KBM-7 (cell line): ENCODE results near the gene KRT32.

ENCODE experiments used
- DNase-seq: peaks from one replicate; pipeline ENCODE4 v3.0.0-alpha.2; 2015
- in situ Hi-C: fragments of 300-500 bp; cut with MboI; formaldehyde crosslinking; loops from 2 replicates; pipeline ENCODE4 v1.14.3; 2020; ENCODE audit warnings: low sequenced_read_pairs, low pct_unique_long_range_greater_than_20kb, mixed read lengths

KRT32 gene

GRCh38 chr17:41466988-41467387, at the start of gene KRT32:
KRT32 (minus strand) TSS chr17:41467386; CDS start chr17:41467325, 61 bp downstream.
- in situ Hi-C loops: no loop called here
- DNase-seq: no peak

- in situ Hi-C loops: loop anchor here (25.0 kb wide), 1 partner anchor 605 kb away; no protein-coding TSS in a partner anchor
- no peak for DNase-seq
These were observed 49.7 kb upstream of the KRT32 start for GRCh38 chr17:41516830-41517283.

- in situ Hi-C loops: loop anchor here (25.0 kb wide), 1 partner anchor 604 kb away; no protein-coding TSS in a partner anchor
- no peak for DNase-seq
These were observed 49.1 kb upstream of the KRT32 start for GRCh38 chr17:41516147-41516829.

- in situ Hi-C loops: loop anchor here (25.0 kb wide), 1 partner anchor 601 kb away; no protein-coding TSS in a partner anchor
- DNase-seq: no peak
These were observed 46.0 kb upstream of the KRT32 start for GRCh38 chr17:41513168-41513547.

- in situ Hi-C loops: loop anchor here (25.0 kb wide), 1 partner anchor 600 kb away; no protein-coding TSS in a partner anchor
- DNase-seq: no peak
These were observed 45.5 kb upstream of the KRT32 start for GRCh38 chr17:41512546-41513167.

GRCh38 chr17:41511716-41512115, 44.5 kb upstream of the KRT32 start:
- DNase-seq: no peak
- in situ Hi-C loops: loop anchor here (25.0 kb wide), 1 partner anchor 599 kb away; no protein-coding TSS in a partner anchor

- no peak for DNase-seq
- in situ Hi-C loops: loop anchor here (25.0 kb wide), 1 partner anchor 599 kb away; no protein-coding TSS in a partner anchor
These were observed 43.9 kb upstream of the KRT32 start for GRCh38 chr17:41511116-41511515.

GRCh38 chr17:41510251-41511065, 43.3 kb upstream of the KRT32 start:
- in situ Hi-C loops: loop anchor here (25.0 kb wide), 1 partner anchor 598 kb away; no protein-coding TSS in a partner anchor
- no peak for DNase-seq

GRCh38 chr17:41507315-41507880, 40.2 kb upstream of the KRT32 start:
- DNase-seq: no peak
- in situ Hi-C loops: loop anchor here (25.0 kb wide), 1 partner anchor 595 kb away; no protein-coding TSS in a partner anchor

GRCh38 chr17:41505809-41506767, 38.9 kb upstream of the KRT32 start:
- peak; percentile 24 for DNase-seq
- in situ Hi-C loops: loop anchor here (25.0 kb wide), 1 partner anchor 594 kb away; no protein-coding TSS in a partner anchor

- in situ Hi-C loops: loop anchor here (25.0 kb wide), 1 partner anchor 593 kb away; no protein-coding TSS in a partner anchor
- no peak for DNase-seq
These were observed 38.0 kb upstream of the KRT32 start, which contains the start of gene KRT13 for GRCh38 chr17:41505007-41505808. KRT13 (minus strand) TSS chr17:41505612; CDS start chr17:41505550, 62 bp downstream.

- DNase-seq: no peak
- in situ Hi-C loops: loop anchor here (25.0 kb wide), 1 partner anchor 592 kb away; no protein-coding TSS in a partner anchor
These were observed 37.2 kb upstream of the KRT32 start for GRCh38 chr17:41504246-41504977.

GRCh38 chr17:41503202-41503601, 36.0 kb upstream of the KRT32 start:
- no peak for DNase-seq
- in situ Hi-C loops: loop anchor here (25.0 kb wide), 1 partner anchor 591 kb away; no protein-coding TSS in a partner anchor

- in situ Hi-C loops: loop anchor here (25.0 kb wide), 1 partner anchor 588 kb away; no protein-coding TSS in a partner anchor
- no peak for DNase-seq
These were observed 33.1 kb upstream of the KRT32 start for GRCh38 chr17:41500131-41500911.

- no peak for DNase-seq
- in situ Hi-C loops: loop anchor here (25.0 kb wide), 1 partner anchor 587 kb away; no protein-coding TSS in a partner anchor
These were observed 32.5 kb upstream of the KRT32 start for GRCh38 chr17:41499714-41500113.
